OCI-LY7 (cell line): ENCODE data around the gene RBM6. TPM values are rescaled to one million over a fixed set of nuclear protein-coding genes. Genes with fewer than 3 reads are reported as not detected.
A peak's percentile ranks its signal among the peaks of the same experiment; 100 is the strongest.
"Not testable (repeated sequence)": the region's sequence is repeated elsewhere in the genome, so short reads cannot be mapped to it uniquely, and the experiment has no call there.

Experiments
- BruUV-seq: library from RNA; stranded (reverse); fragments of 400-500 nt; replicated peaks from 2 replicates; lab custom pipeline; 2021; lab: Mats Ljungman, UMichigan
- CTCF ChIA-PET: fragments of 300-600 bp; sonication (Branson Sonifier 250); formaldehyde crosslinking; loops from one replicate; lab custom pipeline; 2022; ENCODE audit warnings: antibody characterized with exemption; ENCODE audit not compliant: unreplicated experiment; lab: Charles Lee
- POLR2A ChIA-PET: fragments of 300-600 bp; sonication (Branson Sonifier 250); formaldehyde crosslinking; loops from one replicate; lab custom pipeline; 2022; ENCODE audit warnings: antibody characterized with exemption; lab: Charles Lee
- DNase-seq: peaks from one replicate; pipeline ENCODE4 v3.0.0-alpha.2; 2015; ENCODE audit warnings: low spot score
- H2AFZ ChIP-seq: fragments of 200-600 bp; sonication (generic), shearing (Covaris generic); 2 replicates; pipeline ENCODE4 v1.6.1; 2014; ENCODE audit warnings: mild to moderate bottlenecking, antibody characterized with exemption, low read length, moderate library complexity
- H3K27ac ChIP-seq: fragments of 200-600 bp; sonication (generic); 2 replicates; pipeline ENCODE4 v1.5.1; 2014; ENCODE audit warnings: mixed run types, low read depth, mild to moderate bottlenecking, moderate library complexity, low read length, inconsistent platforms; ENCODE audit not compliant: poor library complexity, severe bottlenecking
- H3K36me3 ChIP-seq: fragments of 200-600 bp; sonication (generic); 2 replicates; pipeline ENCODE4 v1.6.1; 2014; ENCODE audit warnings: mild to moderate bottlenecking, antibody characterized with exemption, low read length, moderate library complexity, mixed read lengths; ENCODE audit not compliant: insufficient read depth
- H3K4me1 ChIP-seq: fragments of 200-600 bp; sonication (generic); 2 replicates; pipeline ENCODE4 v1.5.1; 2014; ENCODE audit warnings: mild to moderate bottlenecking, low read length; ENCODE audit not compliant: insufficient read depth, poor library complexity, severe bottlenecking
- H3K4me2 ChIP-seq: fragments of 200-600 bp; sonication (generic); 2 replicates; pipeline ENCODE4 v1.6.1; 2014; ENCODE audit warnings: mild to moderate bottlenecking, low read length
- H3K4me3 ChIP-seq: fragments of 200-600 bp; sonication (generic); 2 replicates; pipeline ENCODE4 v1.5.1; 2014; ENCODE audit warnings: mild to moderate bottlenecking, low read depth, low read length; ENCODE audit not compliant: poor library complexity, severe bottlenecking
- H3K79me2 ChIP-seq: fragments of 200-600 bp; sonication (generic); 2 replicates; pipeline ENCODE4 v1.6.1; 2016; ENCODE audit warnings: low read depth, mild to moderate bottlenecking, low read length, moderate library complexity, mixed read lengths; ENCODE audit not compliant: insufficient read depth
- H3K9me2 ChIP-seq: fragments of 200-600 bp; sonication (generic); 2 replicates; pipeline ENCODE4 v1.6.1; 2016; ENCODE audit warnings: mild to moderate bottlenecking, low read length, mixed read lengths; ENCODE audit not compliant: insufficient read depth
- H3K9me3 ChIP-seq: fragments of 200-600 bp; sonication (generic); 2 replicates; pipeline ENCODE4 v1.6.1; 2014; ENCODE audit warnings: mild to moderate bottlenecking, mixed run types, low read length, mixed read lengths
- H4K20me1 ChIP-seq: fragments of 200-600 bp; sonication (generic); 2 replicates; pipeline ENCODE4 v1.6.1; 2014; ENCODE audit warnings: mild to moderate bottlenecking, antibody characterized with exemption, low read length, moderate library complexity, mixed read lengths; ENCODE audit not compliant: insufficient read depth
- EZH2phosphoT487 ChIP-seq: fragments of 200-600 bp; sonication (generic); IDR thresholded peaks from 2 replicates; pipeline ENCODE4 v1.6.1; 2018; ENCODE audit warnings: low read depth, borderline replicate concordance, mild to moderate bottlenecking, mixed run types, antibody characterized with exemption, low read length, moderate library complexity, mixed read lengths
- intact Hi-C: fragments of 100-400 bp; cut with micrococcal nuclease; formaldehyde crosslinking; loops from one replicate; pipeline ENCODE4 v1.10.0; 2022; ENCODE audit not compliant: unreplicated experiment
- total RNA-seq, 2 experiments: library from RNA; depleted of rRNA in 1 of 2; stranded (reverse); fragments of >200 nt in 1 of 2; shearing (Covaris generic) in 1 of 2; gene quantifications; 2 replicates each; pipeline ENCODE4 v1.2.3, GENCODE V29; 2014 to 2022
- TF ChIP-seq, protein P1 (sequence below): fragments of 200-600 bp; sonication (generic); conservative IDR thresholded peaks from 2 replicates; pipeline ENCODE4 v1.5.1; 2014; ENCODE audit warnings: mild to moderate bottlenecking, antibody characterized with exemption, low read length, moderate library complexity, mixed read lengths

The RBM6 gene
- total RNA-seq, 2 experiments from 2014 or later = 83.7 to 185 TPM

DNA sequence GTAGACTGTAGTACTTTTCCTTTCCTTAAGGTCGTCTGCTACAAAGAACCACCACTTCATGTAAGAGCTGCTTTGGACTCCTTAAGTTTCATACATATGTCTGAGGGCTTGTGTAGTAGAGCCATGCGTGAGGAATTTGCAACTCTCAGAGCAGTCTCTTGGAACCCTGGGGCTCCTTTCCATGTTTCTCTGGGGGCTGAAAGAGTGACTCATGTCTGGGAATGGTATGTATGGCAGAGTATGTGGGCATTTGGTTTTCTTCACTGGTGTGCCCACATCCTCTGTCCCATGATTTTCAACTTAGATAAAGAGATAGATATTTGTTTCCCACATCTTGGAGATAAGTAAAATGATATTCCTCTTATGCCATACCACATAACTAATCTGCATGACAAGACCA is 128.2 kb downstream of the RBM6 start:
- TF ChIP-seq EZH2phosphoT487 = no peak
- TF ChIP-seq, protein P1, sequence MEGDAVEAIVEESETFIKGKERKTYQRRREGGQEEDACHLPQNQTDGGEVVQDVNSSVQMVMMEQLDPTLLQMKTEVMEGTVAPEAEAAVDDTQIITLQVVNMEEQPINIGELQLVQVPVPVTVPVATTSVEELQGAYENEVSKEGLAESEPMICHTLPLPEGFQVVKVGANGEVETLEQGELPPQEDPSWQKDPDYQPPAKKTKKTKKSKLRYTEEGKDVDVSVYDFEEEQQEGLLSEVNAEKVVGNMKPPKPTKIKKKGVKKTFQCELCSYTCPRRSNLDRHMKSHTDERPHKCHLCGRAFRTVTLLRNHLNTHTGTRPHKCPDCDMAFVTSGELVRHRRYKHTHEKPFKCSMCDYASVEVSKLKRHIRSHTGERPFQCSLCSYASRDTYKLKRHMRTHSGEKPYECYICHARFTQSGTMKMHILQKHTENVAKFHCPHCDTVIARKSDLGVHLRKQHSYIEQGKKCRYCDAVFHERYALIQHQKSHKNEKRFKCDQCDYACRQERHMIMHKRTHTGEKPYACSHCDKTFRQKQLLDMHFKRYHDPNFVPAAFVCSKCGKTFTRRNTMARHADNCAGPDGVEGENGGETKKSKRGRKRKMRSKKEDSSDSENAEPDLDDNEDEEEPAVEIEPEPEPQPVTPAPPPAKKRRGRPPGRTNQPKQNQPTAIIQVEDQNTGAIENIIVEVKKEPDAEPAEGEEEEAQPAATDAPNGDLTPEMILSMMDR = no peak
- Histone ChIP-seq H3K9me3 (no peaks in the 10 kb centered on the region), H4K20me1 (no peaks in the 10 kb centered on the region), H3K27ac (no peak overlapping the region), H2AFZ (no peak overlapping the region), H3K4me2 (no peak overlapping the region), H3K79me2 (no peaks in the 10 kb centered on the region), H3K4me1 (no peaks in the 10 kb centered on the region), H3K4me3 (no peak overlapping the region), H3K9me2 (no peaks in the 10 kb centered on the region), H3K36me3 (peaks cover 97% of the 10 kb centered on the region)
- no peak for DNase-seq
- ChIA-PET POLR2A (interaction anchor here (0.5 to 0.6 kb wide), 3 partner anchors 8 to 109 kb away, joined by 3 read pairs; no protein-coding TSS in a partner anchor), CTCF (interaction anchor here (0.6 kb wide), 1 partner anchor 140 kb away, joined by 3 read pairs; no protein-coding TSS in a partner anchor)
- intact Hi-C loops = no loop called here
- no TSS peak for BruUV-seq

DNA sequence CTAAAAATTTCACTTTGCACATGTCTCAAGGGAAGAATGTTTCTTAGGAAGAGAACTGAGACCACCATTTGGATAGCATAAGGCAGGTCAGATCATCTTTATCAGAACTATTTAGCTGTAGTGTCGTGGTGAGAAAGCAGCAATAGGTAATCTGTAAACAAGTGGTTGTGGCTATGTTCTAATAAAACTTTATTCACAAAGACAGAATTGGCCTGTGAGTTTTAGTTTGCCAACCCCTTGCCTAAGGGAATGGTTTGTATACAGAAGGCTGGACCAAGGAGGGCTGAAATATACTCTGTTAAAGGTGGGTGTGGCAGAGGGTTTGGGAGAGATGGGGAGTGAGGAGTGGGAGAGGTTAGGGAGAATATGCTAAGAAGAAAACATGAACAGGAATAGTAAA is 138.1 kb downstream of the RBM6 start:
- Histone ChIP-seq H3K9me2 (no peaks in the 10 kb centered on the region), H3K36me3 (peaks cover 56% of the 10 kb centered on the region), H2AFZ (no peak overlapping the region), H3K4me1 (no peaks in the 10 kb centered on the region), H3K27ac (no peak overlapping the region), H3K79me2 (no peaks in the 10 kb centered on the region), H3K4me3 (no peak overlapping the region), H3K4me2 (no peak overlapping the region), H4K20me1 (no peaks in the 10 kb centered on the region), H3K9me3 (no peaks in the 10 kb centered on the region)
- TF ChIP-seq, protein P1 = no peak
- no peak for TF ChIP-seq EZH2phosphoT487
- no peak for DNase-seq
- intact Hi-C loops = no loop called here
- POLR2A ChIA-PET = interaction anchor here (0.9 kb wide), 1 partner anchor 49 kb away, joined by 3 read pairs; no protein-coding TSS in a partner anchor
- no TSS peak for BruUV-seq
- CTCF ChIA-PET = no interaction called here

DNA sequence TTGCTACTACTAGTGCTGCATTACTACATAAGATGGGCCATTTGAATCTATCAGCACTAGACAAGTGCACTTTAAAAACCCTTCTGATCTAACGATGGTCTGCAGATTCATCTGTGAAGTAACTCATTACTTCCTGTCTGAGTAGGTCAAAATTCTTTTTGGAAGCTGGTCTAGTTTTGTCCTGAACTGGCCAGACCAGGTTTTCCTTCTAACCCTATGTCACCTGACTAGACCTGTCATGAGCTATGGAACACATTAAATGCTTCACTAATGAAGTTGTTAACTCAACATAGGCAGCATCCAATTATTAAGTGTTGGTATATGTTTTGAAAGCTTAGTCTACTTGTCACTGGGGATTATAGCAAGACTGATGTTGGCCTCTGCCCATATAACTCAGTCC is 138.7 kb downstream of the RBM6 start:
- no peaks in the 10 kb centered on the region for H3K9me2 ChIP-seq
- ChIA-PET CTCF (no interaction called here), POLR2A (interaction anchor here (0.6 to 1.1 kb wide), 3 partner anchors 8 to 1092 kb away, joined by 3 to 7 read pairs (median 3); no protein-coding TSS in a partner anchor)
- H3K4me1 ChIP-seq = no peaks in the 10 kb centered on the region
- H3K79me2 ChIP-seq = no peaks in the 10 kb centered on the region
- H3K9me3 ChIP-seq = no peaks in the 10 kb centered on the region
- H2AFZ ChIP-seq = no peak overlapping the region
- TF ChIP-seq, protein P1 = no peak
- no peak for TF ChIP-seq EZH2phosphoT487
- intact Hi-C loops = no loop called here
- H3K36me3 ChIP-seq = peaks cover 51% of the 10 kb centered on the region
- TSS peak; percentile 64 for BruUV-seq
- no peak for DNase-seq
- H3K4me3 ChIP-seq = no peak overlapping the region
- H3K4me2 ChIP-seq = no peak overlapping the region
- no peaks in the 10 kb centered on the region for H4K20me1 ChIP-seq
- H3K27ac ChIP-seq = no peak overlapping the region

DNA sequence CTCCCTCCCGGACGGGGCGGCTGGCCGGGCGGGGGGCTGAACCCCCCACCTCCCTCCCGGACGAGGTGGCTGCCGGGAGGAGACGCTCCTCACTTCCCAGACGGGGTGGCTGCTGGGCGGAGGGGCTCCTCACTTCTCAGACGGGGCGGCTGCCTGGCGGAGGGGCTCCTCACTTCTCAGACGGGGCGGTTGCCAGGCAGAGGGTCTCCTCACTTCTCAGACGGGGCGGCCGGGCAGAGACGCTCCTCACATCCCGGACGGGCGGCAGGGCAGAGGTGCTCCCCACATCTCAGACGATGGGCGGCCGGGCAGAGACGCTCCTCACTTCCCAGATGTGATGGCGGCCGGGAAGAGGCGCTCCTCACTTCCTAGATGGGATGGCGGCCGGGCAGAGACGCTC is 145.0 kb downstream of the RBM6 start:
- H3K79me2 ChIP-seq = peaks cover 12% of the 10 kb centered on the region
- BruUV-seq, H3K27ac ChIP-seq, H4K20me1 ChIP-seq, H3K4me1 ChIP-seq, H3K4me3 ChIP-seq, POLR2A ChIA-PET, H3K4me2 ChIP-seq, H3K9me3 ChIP-seq, H3K36me3 ChIP-seq, CTCF ChIA-PET, H3K9me2 ChIP-seq, DNase-seq, H2AFZ ChIP-seq: not testable (repeated sequence)
- intact Hi-C loops = loop anchor here (5.0 kb wide), 1 partner anchor 143 kb away; the partner anchor contains the start of gene RBM6
